DOHH2 (cell line): ENCODE data around the gene MCCC2.

ENCODE experiments used
- CTCF ChIP-seq: fragments of 200-600 bp; sonication (generic); IDR thresholded peaks from one replicate; pipeline ENCODE4 v1.5.1; 2014; ENCODE audit warnings: antibody characterized with exemption, mild to moderate bottlenecking, low read depth, low read length; ENCODE audit not compliant: poor library complexity, severe bottlenecking
- EZH2phosphoT487 ChIP-seq: fragments of 200-600 bp; sonication (generic); IDR thresholded peaks from 2 replicates; pipeline ENCODE4 v1.6.1; 2017; ENCODE audit warnings: borderline replicate concordance, mild to moderate bottlenecking, antibody characterized with exemption, low read length, moderate library complexity, mixed read lengths

- no peak for TF ChIP-seq CTCF
- TF ChIP-seq EZH2phosphoT487, result no peak
These were observed 49.5 kb upstream of the MCCC2 start for GRCh38 chr5:71537687-71538086.
